H1 (cell line): Measurements from ENCODE around the gene ZDHHC1. TPM values are rescaled to one million over a fixed set of nuclear protein-coding genes. Genes with fewer than 3 reads are reported as not detected.

Experiments used
- CTCF ChIA-PET: fragments of 300-600 bp; sonication (Branson Sonifier 250); formaldehyde crosslinking; loops from one replicate; lab custom pipeline; 2021; ENCODE audit not compliant: partially characterized antibody; lab: Charles Lee
- POLR2A ChIA-PET: fragments of 300-600 bp; sonication (Branson Sonifier 250); formaldehyde crosslinking; loops from one replicate; lab custom pipeline; 2021; ENCODE audit warnings: inconsistent platforms; ENCODE audit not compliant: partially characterized antibody; lab: Charles Lee
- DNase-seq, 2 experiments: peaks; one replicate each; pipeline versions ENCODE4 v3.0.0 to v3.0.0-alpha.2; 2010 to 2022; ENCODE audit warnings: low spot score in 2 of 2, low read depth in 1 of 2, mixed read lengths in 1 of 2
- FAIRE-seq: peaks from 2 replicates; lab custom pipeline; 2011; peaks lifted over from hg19 to GRCh38; lab: Jason Lieb, UNC
- H2AFZ ChIP-seq: 2 replicates; pipeline ENCODE4 v1.8.1; 2012; ENCODE audit warnings: low read length, inconsistent platforms
- H2AK5ac ChIP-seq: 2 replicates; pipeline ENCODE4 v1.6.1; 2013; ENCODE audit warnings: low read depth, low read length
- H2BK120ac ChIP-seq: replicated peaks from 2 replicates; pipeline ENCODE3; 2013; ENCODE audit warnings: low read depth, low read length, inconsistent platforms
- H2BK12ac ChIP-seq: 2 replicates; pipeline ENCODE4 v1.6.1; 2013; ENCODE audit warnings: low read depth, low read length
- H2BK15ac ChIP-seq: 2 replicates; pipeline ENCODE4 v1.6.1; 2013; ENCODE audit warnings: low read length
- H2BK20ac ChIP-seq: 2 replicates; pipeline ENCODE4 v1.6.1; 2013; ENCODE audit warnings: low read length
- H2BK5ac ChIP-seq: 2 replicates; pipeline ENCODE4 v1.6.1; 2013; ENCODE audit warnings: low read depth, low read length
- H3K14ac ChIP-seq: 2 replicates; pipeline ENCODE4 v1.6.1; 2013; ENCODE audit warnings: inconsistent platforms; ENCODE audit not compliant: insufficient read length
- H3K18ac ChIP-seq: 2 replicates; pipeline ENCODE4 v1.6.1; 2013; ENCODE audit warnings: low read length; ENCODE audit errors: extremely low read depth
- H3K23ac ChIP-seq: 2 replicates; pipeline ENCODE4 v1.6.1; 2013; ENCODE audit warnings: inconsistent platforms; ENCODE audit not compliant: insufficient read length
- H3K23me2 ChIP-seq: 2 replicates; pipeline ENCODE4 v1.6.1; 2013; ENCODE audit warnings: low read depth, low read length
- H3K27ac ChIP-seq: 2 replicates; pipeline ENCODE4 v1.6.1; 2011; ENCODE audit warnings: low read depth, low read length, inconsistent platforms
- H3K27me3 ChIP-seq, 4 experiments: replicated peaks in 1 of 4; 1 replicate in 1 of 4; 2 replicates in 3 of 4; pipeline versions ENCODE4 v1.6.1 to v1.8.1; 2011 to 2013; ENCODE audit warnings: low read length in 3 of 4, mild to moderate bottlenecking in 3 of 4, inconsistent platforms in 2 of 4, mixed read lengths in 2 of 4, moderate library complexity in 1 of 4; ENCODE audit not compliant: control insufficient read depth in 3 of 4, insufficient read depth in 3 of 4; ENCODE audit errors: extremely low read depth in 1 of 4
- H3K36me3 ChIP-seq, 4 experiments: 2 replicates each; pipeline versions ENCODE4 v1.6.1 to v1.8.1; 2011 to 2013; ENCODE audit warnings: mild to moderate bottlenecking in 4 of 4, low read length in 3 of 4, moderate library complexity in 2 of 4, control low read depth in 1 of 4, inconsistent platforms in 1 of 4; ENCODE audit not compliant: insufficient read depth in 4 of 4, control insufficient read depth in 2 of 4
- H3K4ac ChIP-seq: replicated peaks from 2 replicates; pipeline ENCODE3; 2013; ENCODE audit warnings: low read length, low read depth, mixed read lengths, inconsistent platforms; ENCODE audit not compliant: insufficient read length
- H3K4me1 ChIP-seq, 4 experiments: replicated peaks in 1 of 4; 1 replicate in 1 of 4; 2 replicates in 3 of 4; pipeline versions ENCODE4 v1.6.1 to v1.8.1; 2011 to 2013; ENCODE audit warnings: low read length in 3 of 4, inconsistent platforms in 2 of 4, mixed read lengths in 1 of 4; ENCODE audit not compliant: insufficient read depth in 4 of 4, control insufficient read depth in 3 of 4
- H3K4me2 ChIP-seq, 2 experiments: 2 replicates each; pipeline versions ENCODE4 v1.6.1 to v1.8.1; 2011 to 2013; ENCODE audit warnings: low read depth in 2 of 2, low read length in 2 of 2, control low read depth in 1 of 2, inconsistent platforms in 1 of 2, mild to moderate bottlenecking in 1 of 2; ENCODE audit not compliant: insufficient read depth in 1 of 2
- H3K4me3 ChIP-seq, 4 experiments: fragments of 200-600, 300-600 bp in 1 of 4; sonication (generic), shearing (Covaris generic), sonication (Bioruptor Twin) in 1 of 4; 2 replicates each; pipeline versions ENCODE4 v1.5.1 to v1.8.1; 2011 to 2016; ENCODE audit warnings: low read length in 4 of 4, low read depth in 3 of 4, control low read depth in 2 of 4, inconsistent platforms in 2 of 4, mild to moderate bottlenecking in 2 of 4, mixed read lengths in 1 of 4, moderate library complexity in 1 of 4; ENCODE audit not compliant: insufficient read depth in 2 of 4; ENCODE audit errors: extremely low read depth in 1 of 4
- H3K56ac ChIP-seq: replicated peaks from 2 replicates; pipeline ENCODE3; 2013; ENCODE audit warnings: low read depth, mild to moderate bottlenecking, mixed read lengths, low read length, inconsistent platforms; ENCODE audit not compliant: insufficient read length
- H3K79me1 ChIP-seq: 2 replicates; pipeline ENCODE4 v1.6.1; 2013; ENCODE audit warnings: low read depth, low read length, control low read depth
- H3K79me2 ChIP-seq, 2 experiments: 2 replicates each; pipeline versions ENCODE4 v1.6.1 to v1.8.1; 2012 to 2013; ENCODE audit warnings: low read length in 2 of 2, mild to moderate bottlenecking in 2 of 2, inconsistent platforms in 1 of 2; ENCODE audit not compliant: insufficient read depth in 2 of 2, control insufficient read depth in 1 of 2
- H3K9ac ChIP-seq, 4 experiments: replicated peaks in 1 of 4; 1 replicate in 1 of 4; 2 replicates in 3 of 4; pipeline versions ENCODE4 v1.6.1 to v1.8.1; 2011 to 2013; ENCODE audit warnings: low read depth in 3 of 4, low read length in 3 of 4, control low read depth in 2 of 4, mild to moderate bottlenecking in 2 of 4, moderate library complexity in 2 of 4, inconsistent platforms in 1 of 4; ENCODE audit errors: extremely low read depth in 1 of 4
- H3K9me3 ChIP-seq, 2 experiments: 2 replicates each; pipeline versions ENCODE4 v1.6.1 to v1.8.1; 2012 to 2013; ENCODE audit warnings: mild to moderate bottlenecking in 2 of 2, moderate library complexity in 2 of 2, control low read depth in 1 of 2, inconsistent platforms in 1 of 2, low read depth in 1 of 2, low read length in 1 of 2, mixed read lengths in 1 of 2; ENCODE audit not compliant: insufficient read depth in 2 of 2
- H4K20me1 ChIP-seq, 2 experiments: replicated peaks in 1 of 2; 2 replicates each; pipeline versions ENCODE3 to v1.8.1; 2011 to 2013; ENCODE audit warnings: inconsistent platforms in 2 of 2, low read length in 2 of 2, mild to moderate bottlenecking in 1 of 2; ENCODE audit not compliant: insufficient read depth in 2 of 2, control insufficient read depth in 1 of 2
- H4K5ac ChIP-seq: 2 replicates; pipeline ENCODE4 v1.6.1; 2013; ENCODE audit warnings: low read length, low read depth, mixed read lengths, inconsistent platforms; ENCODE audit not compliant: insufficient read length
- H4K8ac ChIP-seq: 2 replicates; pipeline ENCODE4 v1.8.0; 2013; ENCODE audit warnings: mild to moderate bottlenecking, moderate library complexity, low read length, inconsistent platforms; ENCODE audit not compliant: insufficient read depth; ENCODE audit errors: extremely low read depth
- H4K91ac ChIP-seq: replicated peaks from 2 replicates; pipeline ENCODE3; 2013; ENCODE audit warnings: low read length, mixed read lengths, inconsistent platforms; ENCODE audit not compliant: insufficient read length
- BRCA1 ChIP-seq: IDR thresholded peaks from 2 replicates; pipeline ENCODE4 v1.6.1; 2012; ENCODE audit warnings: low read depth, low read length, improper control_type of control experiment
- CEBPB ChIP-seq: IDR thresholded peaks from 2 replicates; pipeline ENCODE4 v1.6.1; 2012; ENCODE audit warnings: low read depth, low read length
- HDAC2 ChIP-seq, 2 experiments: fragments of 300-600 bp in 1 of 2; sonication (generic) in 1 of 2; IDR thresholded peaks; 2 replicates each; pipeline ENCODE4 v1.6.1; 2011 to 2012; ENCODE audit warnings: low read depth in 2 of 2, low read length in 2 of 2, mild to moderate bottlenecking in 2 of 2, moderate library complexity in 2 of 2, borderline replicate concordance in 1 of 2, inconsistent platforms in 1 of 2
- SRF ChIP-seq: IDR thresholded peaks from 2 replicates; pipeline ENCODE4 v1.6.1; 2011; ENCODE audit warnings: mild to moderate bottlenecking, low read depth, low read length, moderate library complexity
- TAF7 ChIP-seq: optimal IDR thresholded peaks from 2 replicates; pipeline ENCODE3; 2011; ENCODE audit warnings: low read depth, mild to moderate bottlenecking, inconsistent platforms, low read length, moderate library complexity, borderline replicate concordance
- USF2 ChIP-seq: IDR thresholded peaks from 2 replicates; pipeline ENCODE4 v1.6.1; 2011; ENCODE audit warnings: low read length, improper control_type of control experiment
- WGBS, 2 experiments: shearing (Covaris generic) in 1 of 2; methylation state at CpG; one replicate each; pipeline versions ENCODE4 v1.1.6 to v1.1.7; 2013 to 2015; ENCODE audit warnings: low lambda C conversion rate in 2 of 2, mixed read lengths in 2 of 2, inconsistent platforms in 1 of 2, low coverage in 1 of 2, missing lambda C conversion rate in 1 of 2; ENCODE audit not compliant: insufficient replicate concordance in 2 of 2, insufficient coverage in 1 of 2, insufficient read length in 1 of 2; ENCODE audit errors: extremely low coverage in 1 of 2, missing lambda C conversion rate in 1 of 2; 5-methylcytosine and 5-hydroxymethylcytosine counted together
- polyA plus RNA-seq, 7 experiments: library from polyadenylated mRNA; depleted of rRNA in 3 of 7; stranded (reverse) in 5 of 7; unstranded in 2 of 7; fragments of >200 nt in 5 of 7; fragments of 200-250 nt in 2 of 7; gene quantifications; 1 replicate in 5 of 7; 2 replicates in 1 of 7; 4 replicates in 1 of 7; pipeline versions ENCODE4 v1.2.1 to v1.2.3, GENCODE V29; 2011 to 2013; ENCODE audit warnings: missing spikeins in 2 of 7, mixed read lengths in 2 of 7
- total RNA-seq: library from RNA; stranded (reverse); fragmentation: NEBNext Ultra II Directional; extraction: Animal tissue kit (Norgen Biotek cat#: 25700); gene quantifications from 2 replicates; pipeline ENCODE4 v1.2.1, GENCODE V29; 2021

Gene ZDHHC1
- total and polyA plus RNA-seq, 2 of the 8 experiments (the other 6 are each of a cell fraction or from before 2014, with no cell fraction given), result 3.1 to 4.9 TPM

- H3K18ac ChIP-seq, result no peak overlapping the region
- H4K5ac ChIP-seq, result no peak overlapping the region
- no peak overlapping the region for H3K27ac ChIP-seq
- H3K79me1 ChIP-seq, result peaks cover 4% of the 10 kb centered on the region; the same call in 1 of the 2 replicates
- no peak overlapping the region for H3K56ac ChIP-seq
- no peak overlapping the region for H4K91ac ChIP-seq
- no peak overlapping the region for H2AK5ac ChIP-seq
- H3K27me3 ChIP-seq, result no peaks in the 10 kb centered on the region
- H3K9me3 ChIP-seq, result no peaks in the 10 kb centered on the region
- H4K20me1 ChIP-seq, result peaks cover 0 to 8% of the 10 kb centered on the region in 2 experiments
- H2BK15ac ChIP-seq, result no peak overlapping the region
- H3K23me2 ChIP-seq, result peaks cover 2% of the 10 kb centered on the region; the same call in 1 of the 2 replicates
- no peak overlapping the region for H3K14ac ChIP-seq
- no peak overlapping the region for H3K9ac ChIP-seq
- H3K4ac ChIP-seq, result no peak overlapping the region
- H4K8ac ChIP-seq, result no peak overlapping the region; the same call in 1 of the 2 replicates
- H2BK120ac ChIP-seq, result no peak overlapping the region
- H2BK5ac ChIP-seq, result no peak overlapping the region
- H3K36me3 ChIP-seq, result peaks cover 7 to 18% (median 9%) of the 10 kb centered on the region in 4 experiments; a peak in 7 of 8 replicates
- H2BK20ac ChIP-seq, result no peak overlapping the region
- no peak overlapping the region for H3K4me2 ChIP-seq
- H2BK12ac ChIP-seq, result no peak overlapping the region
- FAIRE-seq (no peak), DNase-seq (no peak)
- H3K23ac ChIP-seq, result no peak overlapping the region
- peaks cover 0 to 14% (median 13%) of the 10 kb centered on the region in 4 experiments; a peak in 6 of 7 replicates for H3K4me1 ChIP-seq
- POLR2A ChIA-PET, result interaction anchor here (1.2 to 7.3 kb wide), 3 partner anchors 7 to 21 kb away, joined by 4 to 67 read pairs (median 5); no protein-coding TSS in a partner anchor
- H2AFZ ChIP-seq, result no peak overlapping the region
- CTCF ChIA-PET, result interaction anchor here (1.4 to 28.4 kb wide), 3 partner anchors 10 to 110 kb away, joined by 3 to 683 read pairs (median 25); partner anchors contain the start of genes KCTD19 and LRRC36
- WGBS, 2 experiments, result 94% methylated on average over 23 of the region's 23 CpGs; no CpG with 5 or more reads in 1 of the 2 experiments
- TF ChIP-seq TAF7 (no peak), BRCA1 (no peak), SRF (no peak), HDAC2 (IDR thresholded peaks at IDR 0.05; ENCODE audit: borderline replicate concordance in 1 of 2, low read depth in 2 of 2, low read length in 2 of 2) (no peak), USF2 (no peak), CEBPB (no peak)
- H3K4me3 ChIP-seq, result no peak overlapping the region
- no peaks in the 10 kb centered on the region; a peak in 1 of 4 replicates for H3K79me2 ChIP-seq
Observed at GRCh38 chr16:67436640-67437193, 20.4 kb upstream of the ZDHHC1 start.
